ENCODE data around the gene IDH3B. TPM values are rescaled to one million over a fixed set of nuclear protein-coding genes. Genes with fewer than 3 reads are reported as not detected.
A peak's percentile ranks its signal among the peaks of the same experiment; 100 is the strongest.

Gene IDH3B
- total and polyA plus RNA-seq, 2 of the 8 experiments (the other 6 are each of a cell fraction or from before 2014, with no cell fraction given), result 110 to 167 TPM

- TF ChIP-seq CHD7 (IDR thresholded peaks at IDR 0.05; ENCODE audit: insufficient replicate concordance, low read length) (no peak), SUZ12 (IDR thresholded peaks at IDR 0.05; ENCODE audit: low read length) (peak; percentile 85; the same call in 1 of the 2 replicates), EZH2 (IDR thresholded peaks at IDR 0.05; ENCODE audit: low read depth, low read length, severe bottlenecking) (peak; percentile 81), RFX5 (IDR thresholded peaks at IDR 0.05; ENCODE audit: borderline replicate concordance, low read depth, low read length) (no peak), TAF7 (optimal IDR thresholded peaks at IDR 0.05; ENCODE audit: borderline replicate concordance, low read depth, low read length) (no peak), JUN (IDR thresholded peaks at IDR 0.05; ENCODE audit: low read depth, low read length) (no peak), SP2 (IDR thresholded peaks at IDR 0.05; ENCODE audit: low read length) (no peak), EGR1 (IDR thresholded peaks at IDR 0.05; ENCODE audit: borderline replicate concordance, low read depth, low read length) (no peak), SP1 (IDR thresholded peaks at IDR 0.05; ENCODE audit: low read depth, low read length) (no peak), ZNF274 (IDR thresholded peaks at IDR 0.05; ENCODE audit: borderline replicate concordance, extremely low read depth, low read length) (no peak)
Observed at GRCh38 chr20:2694008-2694471, 30.0 kb upstream of the IDH3B start (continued).

Data from H1 (cell line).